HCT116 (cell line): ENCODE data around the gene CLK1. TPM values are rescaled to one million over a fixed set of nuclear protein-coding genes. Genes with fewer than 3 reads are reported as not detected.
A peak's percentile ranks its signal among the peaks of the same experiment; 100 is the strongest.

Experiments used
- ATAC-seq: fragments of 200-7000 bp; cut with Tn5 transposase; 2 replicates; pipeline ENCODE4 v1.9.1; 2020; ENCODE audit warnings: mild to moderate bottlenecking, moderate library complexity
- Bru-seq: library from RNA; stranded (reverse); fragments of 400-500 nt; gene quantifications from one replicate; lab custom pipeline; 2021; lab: Mats Ljungman, UMichigan
- BruChase-seq, 2 experiments: library from RNA; stranded (reverse); fragments of 400-500 nt; gene quantifications; one replicate each; lab custom pipeline; 2021; lab: Mats Ljungman, UMichigan
- BruUV-seq: library from RNA; stranded (reverse); fragments of 400-500 nt; replicated peaks from 2 replicates; lab custom pipeline; 2021; lab: Mats Ljungman, UMichigan
- CTCF ChIA-PET: fragments of 300-600 bp; sonication (Branson Sonifier 250); formaldehyde crosslinking; loops from one replicate; lab custom pipeline; 2021; ENCODE audit warnings: antibody characterized with exemption; lab: Charles Lee
- POLR2A ChIA-PET: fragments of 300-600, 350-600 bp; sonication (Branson Sonifier 250); formaldehyde crosslinking; loops from one replicate; lab custom pipeline; 2021; ENCODE audit warnings: antibody characterized with exemption; lab: Charles Lee
- RAD21 ChIA-PET, 2 experiments: fragments of 300-600 bp; sonication (Branson Sonifier 250); formaldehyde crosslinking; loops; one replicate each; lab custom pipeline; 2023; ENCODE audit warnings: low total read pairs in 2 of 2; ENCODE audit not compliant: uncharacterized antibody in 2 of 2, unreplicated experiment in 2 of 2, low non-redundant PET in 1 of 2; lab: Charles Lee
- DNase-seq: peaks from one replicate; pipeline ENCODE4 v3.0.0-alpha.2; 2010; ENCODE audit warnings: low read depth, low spot score
- H2AFZ ChIP-seq: fragments of 200-600 bp; shearing (Covaris generic), sonication (generic); 2 replicates; pipeline ENCODE4 v1.6.1; 2017; ENCODE audit warnings: low read depth, mixed run types, mixed read lengths, antibody characterized with exemption, low read length; ENCODE audit not compliant: poor library complexity, severe bottlenecking
- H3K27ac ChIP-seq: 2 replicates; pipeline ENCODE4 v1.5.1; 2012; ENCODE audit warnings: low read depth, low read length
- H3K27me3 ChIP-seq: fragments of 200-600 bp; sonication (generic); 2 replicates; pipeline ENCODE4 v1.6.1; 2016; ENCODE audit warnings: mixed run types, low read length, mixed read lengths; ENCODE audit not compliant: insufficient read depth
- H3K36me3 ChIP-seq, 2 experiments: fragments of 200-500 bp in 1 of 2; fragments of 200-600 bp in 1 of 2; sonication (Bioruptor generic) in 1 of 2; sonication (generic) in 1 of 2; 2 replicates each; pipeline versions ENCODE4 v1.5.1 to v1.6.1; 2014 to 2016; ENCODE audit warnings: low read length in 2 of 2, inconsistent platforms in 1 of 2, mixed read lengths in 1 of 2, mixed run types in 1 of 2; ENCODE audit not compliant: insufficient read depth in 2 of 2, control insufficient read depth in 1 of 2
- H3K4me1 ChIP-seq, 2 experiments: fragments of 200-600 bp in 1 of 2; sonication (generic) in 1 of 2; 2 replicates each; pipeline versions ENCODE4 v1.5.1 to v1.6.1; 2012 to 2017; ENCODE audit warnings: low read length in 2 of 2, inconsistent platforms in 1 of 2, mild to moderate bottlenecking in 1 of 2, mixed read lengths in 1 of 2, mixed run types in 1 of 2, moderate library complexity in 1 of 2; ENCODE audit not compliant: insufficient read depth in 2 of 2, control insufficient read depth in 1 of 2
- H3K4me2 ChIP-seq: fragments of 200-600 bp; sonication (generic); 2 replicates; pipeline ENCODE4 v1.6.1; 2017; ENCODE audit warnings: mixed run types, low read length, mixed read lengths
- H3K4me3 ChIP-seq, 2 experiments: fragments of 200-600 bp in 1 of 2; sonication (generic) in 1 of 2; replicated peaks in 1 of 2; 2 replicates each; pipeline ENCODE4 v1.5.1; 2011 to 2016; ENCODE audit warnings: low read length in 2 of 2, control low read depth in 1 of 2, low read depth in 1 of 2, mild to moderate bottlenecking in 1 of 2, mixed read lengths in 1 of 2, mixed run types in 1 of 2
- H3K79me2 ChIP-seq: fragments of 200-600 bp; sonication (generic); 2 replicates; pipeline ENCODE4 v1.6.1; 2017; ENCODE audit warnings: mild to moderate bottlenecking, mixed run types, low read length, moderate library complexity, mixed read lengths; ENCODE audit not compliant: insufficient read depth
- H3K9ac ChIP-seq: fragments of 200-600 bp; sonication (generic); 2 replicates; pipeline ENCODE4 v1.6.1; 2016; ENCODE audit warnings: low read length, mixed read lengths
- H3K9me2 ChIP-seq: fragments of 200-600 bp; sonication (generic), shearing (Covaris generic); 2 replicates; pipeline ENCODE4 v1.6.1; 2017; ENCODE audit warnings: mixed run types, mild to moderate bottlenecking, moderate library complexity; ENCODE audit not compliant: insufficient read depth
- H3K9me3 ChIP-seq, 2 experiments: fragments of 200-500 bp in 1 of 2; fragments of 200-600 bp in 1 of 2; sonication (Bioruptor generic) in 1 of 2; sonication (generic) in 1 of 2; 2 replicates each; pipeline ENCODE4 v1.6.1; 2014 to 2017; ENCODE audit warnings: low read length in 2 of 2, mixed read lengths in 2 of 2, inconsistent platforms in 1 of 2, low read depth in 1 of 2, mild to moderate bottlenecking in 1 of 2, mixed run types in 1 of 2, moderate library complexity in 1 of 2; ENCODE audit not compliant: control insufficient read depth in 1 of 2, insufficient read depth in 1 of 2
- H4K20me1 ChIP-seq: fragments of 200-600 bp; sonication (generic), shearing (Covaris generic); 2 replicates; pipeline ENCODE4 v1.6.1; 2017; ENCODE audit warnings: mixed run types, mild to moderate bottlenecking, moderate library complexity; ENCODE audit not compliant: insufficient read depth
- CBX3 ChIP-seq: IDR thresholded peaks from 2 replicates; pipeline ENCODE4 v1.6.1; 2012; ENCODE audit warnings: low read depth
- EGR1 ChIP-seq: IDR thresholded peaks from 2 replicates; pipeline ENCODE4 v1.6.1; 2012; ENCODE audit warnings: low read depth
- ELF1 ChIP-seq: IDR thresholded peaks from 2 replicates; pipeline ENCODE4 v1.6.1; 2012; ENCODE audit warnings: low read depth, borderline replicate concordance
- EZH2phosphoT487 ChIP-seq: fragments of 200-600 bp; IDR thresholded peaks from 2 replicates; pipeline ENCODE4 v1.6.1; 2018; ENCODE audit warnings: antibody characterized with exemption, borderline replicate concordance
- FOSL1 ChIP-seq: IDR thresholded peaks from 2 replicates; pipeline ENCODE4 v1.6.1; 2012; ENCODE audit warnings: low read depth
- JUND ChIP-seq: IDR thresholded peaks from 2 replicates; pipeline ENCODE4 v1.6.1; 2012
- POLR2A ChIP-seq: IDR thresholded peaks from 2 replicates; pipeline ENCODE4 v1.7.0; 2011; ENCODE audit warnings: borderline replicate concordance; ENCODE audit not compliant: insufficient read depth, insufficient read length; ENCODE audit errors: extremely low read depth
- POLR2AphosphoS5 ChIP-seq: IDR thresholded peaks from 2 replicates; pipeline ENCODE4 v1.6.1; 2011; ENCODE audit warnings: mild to moderate bottlenecking, low read depth, low read length, moderate library complexity
- SIN3A ChIP-seq: IDR thresholded peaks from 2 replicates; pipeline ENCODE4 v1.6.1; 2012; ENCODE audit warnings: low read depth
- SP1 ChIP-seq: IDR thresholded peaks from 2 replicates; pipeline ENCODE4 v1.6.1; 2012; ENCODE audit warnings: low read depth
- TCF7L2 ChIP-seq: IDR thresholded peaks from 2 replicates; pipeline ENCODE4 v1.7.0; 2011; ENCODE audit warnings: borderline replicate concordance, inconsistent platforms; ENCODE audit not compliant: insufficient read depth, insufficient read length; ENCODE audit errors: extremely low read depth
- YY1 ChIP-seq: IDR thresholded peaks from 2 replicates; pipeline ENCODE4 v1.6.1; 2011; ENCODE audit warnings: low read length, low read depth, moderate library complexity, mild to moderate bottlenecking; ENCODE audit not compliant: insufficient replicate concordance; ENCODE audit errors: extremely low read depth
- ZFX ChIP-seq: fragments of 450-650 bp; IDR thresholded peaks from 2 replicates; pipeline ENCODE4 v1.6.1; 2017
- intact Hi-C: fragments of 100-400 bp; cut with micrococcal nuclease; formaldehyde crosslinking; loops from 2 replicates; pipeline ENCODE4 v1.10.0; 2022
- long read RNA-seq: library from polyadenylated mRNA; unstranded; transcript quantifications from one replicate; pipeline ENCODE4 v2.0.0, GENCODE V29; 2021; ENCODE audit not compliant: unreplicated experiment
- polyA plus RNA-seq: library from polyadenylated mRNA; unstranded; fragments of >200 nt; gene quantifications from 2 replicates; pipeline ENCODE4 v1.2.1, GENCODE V29; 2012; ENCODE audit warnings: missing spikeins
- total RNA-seq: library from RNA; stranded (reverse); gene quantifications from one replicate; pipeline ENCODE4 v1.2.1, GENCODE V29; 2021; ENCODE audit not compliant: unreplicated experiment
- TF ChIP-seq, protein P1 (sequence below): IDR thresholded peaks from 2 replicates; pipeline ENCODE4 v1.6.1; 2012
- TF ChIP-seq, protein P2 (sequence below): IDR thresholded peaks from 2 replicates; pipeline ENCODE4 v1.6.1; 2012

CLK1 gene
- total RNA-seq (49.1 TPM), Bru-seq, nascent RNA (percentile 98 among the genes with signal in this experiment), BruChase-seq, experiment 1, labeled RNA remaining after a 6-hour chase (percentile 96 among the genes with signal in this experiment), BruChase-seq, experiment 2, labeled RNA remaining after a 2-hour chase (percentile 99 among the genes with signal in this experiment)
- 25.3 and 31.2 TPM in 2 replicates for polyA plus RNA-seq
- long read RNA-seq, transcript CLK1-204 (12 exons, 1,682 nt) = major isoform, 15 of 34 reads
- long read RNA-seq, transcript CLK1-201 (13 exons, 1,888 nt) = minor isoform, 12 of 34 reads
- long read RNA-seq, partial matches to known transcripts = 1 of 34 reads
- long read RNA-seq, other reads (novel, unspliced or antisense) = 0 of 34 reads

DNA sequence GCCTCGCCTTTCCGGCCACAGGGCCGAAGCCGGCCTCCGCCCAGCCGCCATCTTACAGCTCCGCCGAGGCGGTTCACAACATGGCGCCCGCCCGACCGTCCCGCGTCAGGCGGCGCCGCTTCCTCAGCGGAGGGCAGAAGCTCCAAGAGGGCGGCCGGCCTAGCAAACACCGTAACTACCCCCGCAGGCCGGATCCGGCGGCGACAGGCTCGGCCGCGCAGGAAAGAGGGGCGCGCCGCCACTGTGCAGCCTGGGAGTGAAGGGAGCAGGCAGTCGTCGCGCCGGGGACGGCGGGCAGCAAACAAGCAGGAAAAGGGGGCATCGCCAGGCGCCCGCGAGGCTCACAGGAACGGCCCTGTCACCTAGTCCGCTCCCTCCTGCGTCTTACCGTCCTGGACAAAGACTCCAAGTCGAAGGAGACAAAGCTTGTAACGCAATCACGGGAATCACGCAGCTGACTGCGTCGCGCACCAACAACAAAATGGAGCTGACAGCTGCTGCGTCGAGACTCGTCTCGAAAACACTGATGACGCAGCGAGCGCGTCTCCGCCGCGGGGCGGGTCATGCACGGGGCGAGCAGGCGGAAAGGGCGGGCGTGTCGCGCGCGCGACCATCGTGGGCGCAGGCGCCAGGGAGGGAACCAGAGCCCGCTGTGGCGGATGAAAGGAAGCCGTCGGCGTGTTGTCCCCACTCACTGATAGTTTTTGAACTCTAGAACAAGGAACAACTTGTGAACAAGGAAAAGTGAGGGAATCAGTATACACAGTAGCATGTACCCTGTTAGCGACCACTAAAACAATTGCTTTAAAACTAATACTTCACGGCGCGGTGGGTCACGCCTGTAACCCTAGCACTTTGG, at the start of gene CLK1:
TSS of gene CLK1 (minus strand) at position 483 of the 859 bp plus-strand sequence. CDS start 2,796 bp downstream, outside the sequence.
- CTCF ChIA-PET = interaction anchor here (1.0 kb wide), 1 partner anchor 161 kb away, joined by 3 read pairs; no protein-coding TSS in a partner anchor
- DNase-seq = peak; percentile 79
- peaks cover 6 to 23% of the 10 kb centered on the region in 2 experiments; a peak in 3 of 4 replicates for H3K4me1 ChIP-seq
- H3K4me3 ChIP-seq = peak within 1 kb of the TSS; percentile 90 to 96
- POLR2A ChIA-PET = interaction anchor here (0.7 to 2.7 kb wide), 10 partner anchors 11 to 286 kb away, joined by 3 to 19 read pairs (median 3); partner anchors contain the start of genes NIF3L1 and PPIL3
- no peaks in the 10 kb centered on the region for H3K9me3 ChIP-seq
- no peaks in the 10 kb centered on the region for H3K27me3 ChIP-seq
- H3K9ac ChIP-seq = peak within 1 kb of the TSS; percentile 94
- intact Hi-C loops = loop anchor here (2.0 to 5.0 kb wide), 3 partner anchors 24 to 152 kb away; partner anchors contain the start of genes BZW1, NIF3L1 and PPIL3
- peak within 1 kb of the TSS; percentile 97 for H3K27ac ChIP-seq
- peak; percentile 90 for ATAC-seq
- 0 out of 2 replicates have a peak, but pooled peaks cover 3% of the 10 kb centered on the region for H4K20me1 ChIP-seq
- no peaks in the 10 kb centered on the region for H3K9me2 ChIP-seq
- no TSS peak for BruUV-seq
- H3K36me3 ChIP-seq = peaks cover 15 to 26% of the 10 kb centered on the region in 2 experiments
- peak within 1 kb of the TSS; percentile 78 for H3K4me2 ChIP-seq
- TF ChIP-seq, protein P1, sequence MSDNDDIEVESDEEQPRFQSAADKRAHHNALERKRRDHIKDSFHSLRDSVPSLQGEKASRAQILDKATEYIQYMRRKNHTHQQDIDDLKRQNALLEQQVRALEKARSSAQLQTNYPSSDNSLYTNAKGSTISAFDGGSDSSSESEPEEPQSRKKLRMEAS = peak; percentile 87
- TF ChIP-seq EGR1 (peak; percentile 80), JUND (peak; percentile 61; the same call in 1 of the 2 replicates), EZH2phosphoT487 (no peak), YY1 (peak; percentile 99), ZFX (peak; percentile 71), POLR2A (peak; percentile 95), SIN3A (peak; percentile 96), FOSL1 (no peak), POLR2AphosphoS5 (peak; percentile 97), ELF1 (no peak), TCF7L2 (peak; percentile 87), SP1 (peak; percentile 65), CBX3 (peak; percentile 78)
- TF ChIP-seq, protein P2, sequence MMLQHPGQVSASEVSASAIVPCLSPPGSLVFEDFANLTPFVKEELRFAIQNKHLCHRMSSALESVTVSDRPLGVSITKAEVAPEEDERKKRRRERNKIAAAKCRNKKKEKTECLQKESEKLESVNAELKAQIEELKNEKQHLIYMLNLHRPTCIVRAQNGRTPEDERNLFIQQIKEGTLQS = no peak
- no peak within 1 kb of the TSS for H2AFZ ChIP-seq
- RAD21 ChIA-PET = no interaction called here
- H3K79me2 ChIP-seq = peaks cover 50% of the 10 kb centered on the region
